ENCODE measurements around the gene GEMIN4. TPM values are rescaled to one million over a fixed set of nuclear protein-coding genes. Genes with fewer than 3 reads are reported as not detected.

Gene GEMIN4
- total RNA-seq, 1 donor from 2014 or later: 8.7 TPM

- Histone ChIP-seq H3K36me3 (ENCODE audit: control insufficient read depth, insufficient read depth, low read length) (peaks cover 4% of the 10 kb centered on the region), H3K27me3 (ENCODE audit: control insufficient read depth, insufficient read depth, low read length) (no peaks in the 10 kb centered on the region), H3K4me3 (ENCODE audit: low read depth, low read length) (peak overlapping the region; percentile 72)
- FAIRE-seq (no peak), DNase-seq (ENCODE audit: low read depth) (no peak)
- TF ChIP-seq CTCF (IDR thresholded peaks at IDR 0.05; ENCODE audit: insufficient read depth, low read length, severe bottlenecking): no peak
Observed at GRCh38 chr17:731644-732066, 20.4 kb downstream of the GEMIN4 start.

- Histone ChIP-seq H3K27me3 (ENCODE audit: control insufficient read depth, insufficient read depth, low read length) (no peaks in the 10 kb centered on the region), H3K4me3 (ENCODE audit: low read depth, low read length) (no peak overlapping the region), H3K36me3 (ENCODE audit: control insufficient read depth, insufficient read depth, low read length) (no peaks in the 10 kb centered on the region)
- TF ChIP-seq CTCF (IDR thresholded peaks at IDR 0.05; ENCODE audit: insufficient read depth, low read length, severe bottlenecking): no peak
- FAIRE-seq (peak; percentile 77), DNase-seq (ENCODE audit: low read depth) (peak; percentile 98)
Observed at GRCh38 chr17:728911-729310, 23.2 kb downstream of the GEMIN4 start.

GRCh38 chr17:726271-726919 lies 25.7 kb downstream of the GEMIN4 start:
- Histone ChIP-seq H3K36me3 (ENCODE audit: control insufficient read depth, insufficient read depth, low read length) (no peaks in the 10 kb centered on the region), H3K4me3 (ENCODE audit: low read depth, low read length) (no peak overlapping the region), H3K27me3 (ENCODE audit: control insufficient read depth, insufficient read depth, low read length) (no peaks in the 10 kb centered on the region)
- DNase-seq (ENCODE audit: low read depth): peak; percentile 55
- FAIRE-seq: no peak
- TF ChIP-seq CTCF (IDR thresholded peaks at IDR 0.05; ENCODE audit: insufficient read depth, low read length, severe bottlenecking): no peak

- DNase-seq (ENCODE audit: low read depth): peak; percentile 84
- Histone ChIP-seq H3K27me3 (ENCODE audit: control insufficient read depth, insufficient read depth, low read length) (no peaks in the 10 kb centered on the region), H3K36me3 (ENCODE audit: control insufficient read depth, insufficient read depth, low read length) (no peaks in the 10 kb centered on the region), H3K4me3 (ENCODE audit: low read depth, low read length) (no peak overlapping the region)
- peak; percentile 40 for FAIRE-seq
- TF ChIP-seq CTCF (IDR thresholded peaks at IDR 0.05; ENCODE audit: insufficient read depth, low read length, severe bottlenecking): no peak
Observed at GRCh38 chr17:725746-726145, 26.3 kb downstream of the GEMIN4 start.

GRCh38 chr17:725084-725483 lies 27.0 kb downstream of the GEMIN4 start:
- no peak for FAIRE-seq
- H3K36me3 ChIP-seq (ENCODE audit: control insufficient read depth, insufficient read depth, low read length): no peaks in the 10 kb centered on the region
- no peak for TF ChIP-seq CTCF (IDR thresholded peaks at IDR 0.05; ENCODE audit: insufficient read depth, low read length, severe bottlenecking)

DNA sequence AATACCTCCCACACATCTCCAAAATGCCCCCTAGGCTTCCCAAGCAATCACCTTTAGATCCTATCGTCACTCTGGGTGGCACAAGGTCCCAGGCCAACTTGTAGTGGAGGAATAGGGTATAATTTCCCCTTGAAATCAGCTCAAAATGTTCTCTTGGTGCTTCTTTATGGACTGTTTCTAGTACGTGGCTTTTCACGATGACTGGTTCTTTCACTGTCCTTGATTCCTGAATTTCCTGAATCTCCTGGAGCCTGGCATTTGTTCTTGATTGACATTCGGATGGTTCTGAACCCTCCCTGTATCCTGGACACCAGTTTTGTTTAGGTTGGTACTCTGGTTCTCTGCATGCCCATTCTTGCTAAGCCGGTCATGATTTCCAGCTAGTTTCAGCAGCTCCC lies 30.5 kb downstream of the GEMIN4 start:
- no peak for TF ChIP-seq CTCF (IDR thresholded peaks at IDR 0.05; ENCODE audit: insufficient read depth, low read length, severe bottlenecking)
- H3K4me3 ChIP-seq (ENCODE audit: low read depth, low read length): no peak overlapping the region

More at GRCh38 chr17:725084-725483, 27.0 kb downstream of the GEMIN4 start:
- DNase-seq (ENCODE audit: low read depth): no peak
- no peak overlapping the region for H3K4me3 ChIP-seq (ENCODE audit: low read depth, low read length)
- no peaks in the 10 kb centered on the region for H3K27me3 ChIP-seq (ENCODE audit: control insufficient read depth, insufficient read depth, low read length)

More for the DNA sequence above, 30.5 kb downstream of the GEMIN4 start:
- no peaks in the 10 kb centered on the region for H3K27me3 ChIP-seq (ENCODE audit: control insufficient read depth, insufficient read depth, low read length)
- DNase-seq (ENCODE audit: low read depth): peak; percentile 95
- FAIRE-seq: peak; percentile 77
- H3K36me3 ChIP-seq (ENCODE audit: control insufficient read depth, insufficient read depth, low read length): no peaks in the 10 kb centered on the region
